GM23338 (cell line): ENCODE measurements around the gene PAPPA. TPM values are rescaled to one million over a fixed set of nuclear protein-coding genes. Genes with fewer than 3 reads are reported as not detected.

Experiments
- ATAC-seq: fragments of 200-7000 bp; cut with Tn5 transposase; 3 replicates; pipeline ENCODE4 v1.9.1; 2020
- DNase-seq: peaks from one replicate; pipeline ENCODE4 v3.0.0-alpha.2; 2015; ENCODE audit warnings: low spot score
- H2AFZ ChIP-seq: fragments of 200-600 bp; sonication (generic); 2 replicates; pipeline ENCODE4 v1.8.0; 2016; ENCODE audit warnings: antibody characterized with exemption, mild to moderate bottlenecking, moderate library complexity
- H3F3A ChIP-seq: fragments of 200-600 bp; sonication (generic); replicated peaks from 2 replicates; pipeline ENCODE4 v1.8.0; 2017; ENCODE audit warnings: antibody characterized with exemption, mixed run types, low read depth
- H3K27ac ChIP-seq: fragments of 200-600 bp; sonication (generic); 2 replicates; pipeline ENCODE4 v1.6.1; 2016; ENCODE audit warnings: low read depth
- H3K27me3 ChIP-seq: fragments of 200-600 bp; sonication (generic); 2 replicates; pipeline ENCODE4 v1.8.0; 2016; ENCODE audit warnings: mild to moderate bottlenecking, mixed run types, moderate library complexity; ENCODE audit not compliant: insufficient read depth
- H3K36me3 ChIP-seq: fragments of 200-600 bp; sonication (generic); 2 replicates; pipeline ENCODE4 v1.8.0; 2016; ENCODE audit warnings: mild to moderate bottlenecking; ENCODE audit not compliant: insufficient read depth
- H3K4me1 ChIP-seq: fragments of 200-600 bp; sonication (generic); 2 replicates; pipeline ENCODE4 v1.8.0; 2016; ENCODE audit warnings: mild to moderate bottlenecking, moderate library complexity; ENCODE audit not compliant: insufficient read depth
- H3K4me2 ChIP-seq: fragments of 200-600 bp; sonication (generic); 2 replicates; pipeline ENCODE4 v1.7.1; 2017; ENCODE audit warnings: mixed run types
- H3K4me3 ChIP-seq: fragments of 200-600 bp; sonication (generic); 2 replicates; pipeline ENCODE4 v1.6.1; 2016; ENCODE audit warnings: mixed run types
- H3K79me2 ChIP-seq: fragments of 200-600 bp; sonication (generic); replicated peaks from 2 replicates; pipeline ENCODE4 v1.8.0; 2017; ENCODE audit warnings: mild to moderate bottlenecking; ENCODE audit not compliant: insufficient read depth
- H3K9me2 ChIP-seq: fragments of 200-600 bp; sonication (generic); 2 replicates; pipeline ENCODE4 v1.8.0; 2017; ENCODE audit not compliant: insufficient read depth
- H4K20me1 ChIP-seq: fragments of 200-600 bp; sonication (generic); replicated peaks from 2 replicates; pipeline ENCODE4 v1.8.0; 2017; ENCODE audit warnings: mild to moderate bottlenecking; ENCODE audit not compliant: insufficient read depth
- H3K27ac Mint-ChIP-seq: 2 replicates; pipeline ENCODE4 v1.8.0; 2020; ENCODE audit warnings: inconsistent platforms, mild to moderate bottlenecking, moderate library complexity, mixed read lengths
- H3K27me3 Mint-ChIP-seq: 3 replicates; pipeline ENCODE4 v1.8.0; 2022; ENCODE audit warnings: low read depth, mild to moderate bottlenecking, moderate library complexity, mixed read lengths, inconsistent platforms; ENCODE audit not compliant: insufficient read depth, poor library complexity
- H3K36me3 Mint-ChIP-seq: 3 replicates; pipeline ENCODE4 v1.8.0; 2021; ENCODE audit warnings: low read depth, mild to moderate bottlenecking, inconsistent platforms, moderate library complexity, mixed read lengths
- H3K4me1 Mint-ChIP-seq: 3 replicates; pipeline ENCODE4 v1.8.0; 2020; ENCODE audit warnings: mild to moderate bottlenecking, inconsistent platforms, mixed read lengths
- H3K4me3 Mint-ChIP-seq: 3 replicates; pipeline ENCODE4 v1.8.0; 2021; ENCODE audit warnings: moderate library complexity, mild to moderate bottlenecking, inconsistent platforms, mixed read lengths
- H3K9me3 Mint-ChIP-seq: 3 replicates; pipeline ENCODE4 v1.8.0; 2020; ENCODE audit warnings: moderate library complexity, mild to moderate bottlenecking, inconsistent platforms, mixed read lengths
- CREB1 ChIP-seq: fragments of 250-450 bp; sonication (Bioruptor Pico); IDR thresholded peaks from 2 replicates; pipeline ENCODE4 v1.5.0; 2020; ENCODE audit warnings: low read depth, mild to moderate bottlenecking, moderate library complexity
- CTCF ChIP-seq, 2 experiments: fragments of 200-600 bp in 1 of 2; sonication (generic) in 1 of 2; conservative IDR thresholded peaks; 2 replicates each; pipeline versions ENCODE4 v1.5.1 to v1.6.1; 2016 to 2017; ENCODE audit warnings: antibody characterized with exemption in 2 of 2, low read depth in 2 of 2, mild to moderate bottlenecking in 2 of 2, moderate library complexity in 1 of 2
- ETS1 ChIP-seq: IDR thresholded peaks from 2 replicates; pipeline ENCODE4 v1.6.1; 2016; ENCODE audit warnings: antibody characterized with exemption
- EZH2 ChIP-seq: fragments of 200-600 bp; sonication (generic); IDR thresholded peaks from one replicate; pipeline ENCODE4 v1.8.0; 2017; ENCODE audit warnings: antibody characterized with exemption, mild to moderate bottlenecking, low read depth; ENCODE audit not compliant: unreplicated experiment
- EZH2phosphoT487 ChIP-seq: fragments of 200-600 bp; sonication (generic); IDR thresholded peaks from one replicate; pipeline ENCODE4 v1.8.1; 2018; ENCODE audit warnings: antibody characterized with exemption; ENCODE audit not compliant: unreplicated experiment
- JUNB ChIP-seq: IDR thresholded peaks from one replicate; pipeline ENCODE4 v1.6.1; 2016; ENCODE audit warnings: antibody characterized with exemption; ENCODE audit not compliant: unreplicated experiment
- NANOG ChIP-seq: IDR thresholded peaks from 2 replicates; pipeline ENCODE4 v1.6.1; 2016; ENCODE audit warnings: antibody characterized with exemption, borderline replicate concordance
- STAT1 ChIP-seq: IDR thresholded peaks from one replicate; pipeline ENCODE4 v1.6.1; 2016; ENCODE audit warnings: antibody characterized with exemption; ENCODE audit not compliant: unreplicated experiment
- ZNF331 ChIP-seq: fragments of 250-450 bp; sonication (Bioruptor Pico); IDR thresholded peaks from 2 replicates; pipeline ENCODE4 v1.5.0; 2020; ENCODE audit warnings: low read depth, mild to moderate bottlenecking, moderate library complexity
- ZNF462 ChIP-seq: fragments of 250-450 bp; sonication (Bioruptor Pico); IDR thresholded peaks from 2 replicates; pipeline ENCODE4 v1.5.0; 2020; ENCODE audit warnings: mild to moderate bottlenecking, moderate library complexity
- polyA plus RNA-seq: library from polyadenylated mRNA; unstranded; fragments of >200 nt; fragmentation: Nextera tagmentation; extraction: Ambion mirVana; gene quantifications from 2 replicates; pipeline ENCODE4 v1.2.1, GENCODE V29; 2016
- total RNA-seq: library from RNA; depleted of rRNA; stranded (reverse); fragments of >200 nt; shearing (Covaris generic); gene quantifications from 2 replicates; pipeline ENCODE4 v1.2.3, GENCODE V29; 2014

PAPPA gene
- total and polyA plus RNA-seq, 2 experiments from 2014 or later, result 0.38 to 0.66 TPM

- H3K4me3 ChIP-seq, result no peak overlapping the region
- Mint-ChIP-seq H3K27ac (no peak overlapping the region), H3K27me3 (peaks cover 3% of the 10 kb centered on the region), H3K36me3 (no peaks in the 10 kb centered on the region), H3K4me3 (no peak overlapping the region), H3K4me1 (peaks cover 8% of the 10 kb centered on the region), H3K9me3 (no peaks in the 10 kb centered on the region; the same call in 2 of the 3 replicates)
- no peaks in the 10 kb centered on the region for H3K9me2 ChIP-seq
- H3K4me1 ChIP-seq, result peaks cover 7% of the 10 kb centered on the region; the same call in 1 of the 2 replicates
- no peaks in the 10 kb centered on the region for H3K79me2 ChIP-seq
- no peak overlapping the region for H2AFZ ChIP-seq
- no peak for ATAC-seq
- H3K4me2 ChIP-seq, result no peak overlapping the region
- H3K27me3 ChIP-seq, result no peaks in the 10 kb centered on the region
- H3F3A ChIP-seq, result no peaks in the 10 kb centered on the region
- no peaks in the 10 kb centered on the region for H3K36me3 ChIP-seq
- DNase-seq, result no peak
- no peaks in the 10 kb centered on the region for H4K20me1 ChIP-seq
- no peak for TF ChIP-seq STAT1
- no peak for TF ChIP-seq JUNB
- no peak for TF ChIP-seq NANOG
- no peak for TF ChIP-seq CREB1 (CRISPR knock-in tag)
- TF ChIP-seq ETS1, result no peak
- H3K27ac ChIP-seq, result no peak overlapping the region
Measured at GRCh38 chr9:116448431-116448830, 294.8 kb downstream of the PAPPA start.

GRCh38 chr9:116449949-116450348 is 296.4 kb downstream of the PAPPA start:
- H3K36me3 Mint-ChIP-seq, result peaks cover 3% of the 10 kb centered on the region; the same call in 2 of the 3 replicates
- Histone ChIP-seq H3K27me3 (no peaks in the 10 kb centered on the region), H3K4me3 (no peak overlapping the region), H3F3A (no peaks in the 10 kb centered on the region), H3K4me1 (peaks cover 7% of the 10 kb centered on the region; the same call in 1 of the 2 replicates), H3K79me2 (no peaks in the 10 kb centered on the region), H3K36me3 (no peaks in the 10 kb centered on the region), H2AFZ (no peak overlapping the region), H3K9me2 (no peaks in the 10 kb centered on the region), H3K27ac (no peak overlapping the region), H4K20me1 (no peaks in the 10 kb centered on the region), H3K4me2 (no peak overlapping the region)
- H3K4me3 Mint-ChIP-seq, result no peak overlapping the region
- no peak overlapping the region for H3K27ac Mint-ChIP-seq
- ATAC-seq (no peak), DNase-seq (no peak)
- peaks cover 3% of the 10 kb centered on the region for H3K27me3 Mint-ChIP-seq
- peaks cover 2% of the 10 kb centered on the region; the same call in 2 of the 3 replicates for H3K9me3 Mint-ChIP-seq
- peaks cover 8% of the 10 kb centered on the region for H3K4me1 Mint-ChIP-seq
- TF ChIP-seq NANOG, result no peak
- TF ChIP-seq ETS1, result no peak
- TF ChIP-seq EZH2phosphoT487, result no peak
- no peak for TF ChIP-seq ZNF331 (CRISPR knock-in tag)
- TF ChIP-seq CTCF (conservative IDR thresholded peaks at IDR 0.05; ENCODE audit: low read depth in 2 of 2), result no peak
- no peak for TF ChIP-seq CREB1 (CRISPR knock-in tag)
- TF ChIP-seq ZNF462 (CRISPR knock-in tag), result no peak
- no peak for TF ChIP-seq STAT1
- TF ChIP-seq EZH2, result no peak
